A673 (cell line): ENCODE results near the gene EPN1. TPM values are rescaled to one million over a fixed set of nuclear protein-coding genes. Genes with fewer than 3 reads are reported as not detected.

Experiments used
- BruUV-seq: library from RNA; stranded (reverse); fragments of 400-500 nt; replicated peaks from 2 replicates; lab custom pipeline; 2021; lab: Mats Ljungman, UMichigan
- CTCF ChIA-PET: fragments of 300-600 bp; sonication (Branson Sonifier 250); formaldehyde crosslinking; loops from one replicate; lab custom pipeline; 2022; ENCODE audit warnings: antibody characterized with exemption; lab: Charles Lee
- POLR2A ChIA-PET: fragments of 300-600 bp; sonication (Branson Sonifier 250); formaldehyde crosslinking; loops from one replicate; lab custom pipeline; 2022; ENCODE audit warnings: antibody characterized with exemption; ENCODE audit not compliant: low non-redundant PET; lab: Charles Lee
- DNase-seq: peaks from one replicate; pipeline ENCODE4 v3.0.0-alpha.2; 2015; ENCODE audit warnings: low spot score
- H3K27ac ChIP-seq: fragments of 200-600 bp; sonication (generic); 2 replicates; pipeline ENCODE4 v1.5.1; 2016; ENCODE audit warnings: mixed run types, low read depth, mild to moderate bottlenecking, mixed read lengths, antibody characterized with exemption, low read length; ENCODE audit not compliant: poor library complexity, severe bottlenecking
- H3K27me3 ChIP-seq: fragments of 200-600 bp; sonication (generic); replicated peaks from 2 replicates; pipeline ENCODE4 v1.6.1; 2017; ENCODE audit warnings: mixed run types, low read depth, mild to moderate bottlenecking, mixed read lengths, antibody characterized with exemption, low read length; ENCODE audit not compliant: insufficient read depth, poor library complexity
- H3K36me3 ChIP-seq: fragments of 200-600 bp; sonication (generic); 2 replicates; pipeline ENCODE4 v1.6.1; 2016; ENCODE audit warnings: mixed run types, mild to moderate bottlenecking, mixed read lengths, antibody characterized with exemption, low read length; ENCODE audit not compliant: insufficient read depth, poor library complexity, severe bottlenecking
- H3K4me1 ChIP-seq: fragments of 200-600 bp; sonication (generic); 2 replicates; pipeline ENCODE4 v1.6.1; 2017; ENCODE audit warnings: mixed run types, mild to moderate bottlenecking, mixed read lengths, antibody characterized with exemption, low read length; ENCODE audit not compliant: insufficient read depth, poor library complexity, severe bottlenecking
- H3K4me3 ChIP-seq: fragments of 200-600 bp; sonication (generic); 2 replicates; pipeline ENCODE4 v1.5.1; 2016; ENCODE audit warnings: low read depth, mixed run types, mild to moderate bottlenecking, mixed read lengths, low read length; ENCODE audit not compliant: poor library complexity, severe bottlenecking
- H3K9me3 ChIP-seq: fragments of 200-600 bp; sonication (generic); 2 replicates; pipeline ENCODE4 v1.6.1; 2016; ENCODE audit warnings: mixed run types, low read depth, mild to moderate bottlenecking, mixed read lengths, antibody characterized with exemption, low read length; ENCODE audit not compliant: poor library complexity, severe bottlenecking
- EZH2 ChIP-seq: fragments of 200-600 bp; sonication (generic); IDR thresholded peaks from 2 replicates; pipeline ENCODE4 v1.6.1; 2017; ENCODE audit warnings: borderline replicate concordance, low read depth, mild to moderate bottlenecking, mixed read lengths, antibody characterized with exemption, low read length; ENCODE audit not compliant: poor library complexity, severe bottlenecking
- intact Hi-C: fragments of 100-400 bp; cut with micrococcal nuclease; formaldehyde crosslinking; loops from one replicate; pipeline ENCODE4 v1.10.0; 2022; ENCODE audit not compliant: unreplicated experiment
- total RNA-seq: library from RNA; stranded (reverse); gene quantifications from 2 replicates; pipeline ENCODE4 v1.2.3, GENCODE V29; 2021
- TF ChIP-seq, protein P1 (sequence below): fragments of 300-800, 200-600 bp; sonication (generic); conservative IDR thresholded peaks from 2 replicates; pipeline ENCODE4 v1.5.1; 2017; ENCODE audit warnings: low read depth, mild to moderate bottlenecking, antibody characterized with exemption, low read length, moderate library complexity, mixed read lengths

Gene EPN1
- total RNA-seq, 1 experiment from 2014 or later, result 178 TPM

- no peak overlapping the region for H3K27ac ChIP-seq
- peaks cover 5% of the 10 kb centered on the region for H3K36me3 ChIP-seq
- H3K9me3 ChIP-seq, result no peaks in the 10 kb centered on the region
- POLR2A ChIA-PET, result no interaction called here
- TF ChIP-seq, protein P1, sequence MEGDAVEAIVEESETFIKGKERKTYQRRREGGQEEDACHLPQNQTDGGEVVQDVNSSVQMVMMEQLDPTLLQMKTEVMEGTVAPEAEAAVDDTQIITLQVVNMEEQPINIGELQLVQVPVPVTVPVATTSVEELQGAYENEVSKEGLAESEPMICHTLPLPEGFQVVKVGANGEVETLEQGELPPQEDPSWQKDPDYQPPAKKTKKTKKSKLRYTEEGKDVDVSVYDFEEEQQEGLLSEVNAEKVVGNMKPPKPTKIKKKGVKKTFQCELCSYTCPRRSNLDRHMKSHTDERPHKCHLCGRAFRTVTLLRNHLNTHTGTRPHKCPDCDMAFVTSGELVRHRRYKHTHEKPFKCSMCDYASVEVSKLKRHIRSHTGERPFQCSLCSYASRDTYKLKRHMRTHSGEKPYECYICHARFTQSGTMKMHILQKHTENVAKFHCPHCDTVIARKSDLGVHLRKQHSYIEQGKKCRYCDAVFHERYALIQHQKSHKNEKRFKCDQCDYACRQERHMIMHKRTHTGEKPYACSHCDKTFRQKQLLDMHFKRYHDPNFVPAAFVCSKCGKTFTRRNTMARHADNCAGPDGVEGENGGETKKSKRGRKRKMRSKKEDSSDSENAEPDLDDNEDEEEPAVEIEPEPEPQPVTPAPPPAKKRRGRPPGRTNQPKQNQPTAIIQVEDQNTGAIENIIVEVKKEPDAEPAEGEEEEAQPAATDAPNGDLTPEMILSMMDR, result peak; percentile 88
- no peak for TF ChIP-seq EZH2
- no peak overlapping the region for H3K4me3 ChIP-seq
- intact Hi-C loops, result loop anchor here (2.0 kb wide), 1 partner anchor 105 kb away; no protein-coding TSS in a partner anchor
- H3K4me1 ChIP-seq, result no peaks in the 10 kb centered on the region
- DNase-seq, result peak; percentile 66
- no TSS peak for BruUV-seq
- CTCF ChIA-PET, result interaction anchor here (0.6 to 1.4 kb wide), 2 partner anchors 13 to 106 kb away, joined by 3 to 5 read pairs; no protein-coding TSS in a partner anchor
- H3K27me3 ChIP-seq, result no peaks in the 10 kb centered on the region
Observed at GRCh38 chr19:55703790-55704215, 28.8 kb downstream of the EPN1 start.

GRCh38 chr19:55704494-55705245 lies 29.6 kb downstream of the EPN1 start:
- no TSS peak for BruUV-seq
- Histone ChIP-seq H3K27me3 (no peaks in the 10 kb centered on the region), H3K4me1 (no peaks in the 10 kb centered on the region), H3K4me3 (no peak overlapping the region), H3K9me3 (no peaks in the 10 kb centered on the region), H3K36me3 (peaks cover 5% of the 10 kb centered on the region), H3K27ac (no peak overlapping the region)
- CTCF ChIA-PET, result interaction anchor here (0.5 kb wide), 1 partner anchor 70 kb away, joined by 5 read pairs; no protein-coding TSS in a partner anchor
- POLR2A ChIA-PET, result no interaction called here
- no peak for TF ChIP-seq EZH2
- DNase-seq, result peak; percentile 22
- intact Hi-C loops, result no loop called here

DNA sequence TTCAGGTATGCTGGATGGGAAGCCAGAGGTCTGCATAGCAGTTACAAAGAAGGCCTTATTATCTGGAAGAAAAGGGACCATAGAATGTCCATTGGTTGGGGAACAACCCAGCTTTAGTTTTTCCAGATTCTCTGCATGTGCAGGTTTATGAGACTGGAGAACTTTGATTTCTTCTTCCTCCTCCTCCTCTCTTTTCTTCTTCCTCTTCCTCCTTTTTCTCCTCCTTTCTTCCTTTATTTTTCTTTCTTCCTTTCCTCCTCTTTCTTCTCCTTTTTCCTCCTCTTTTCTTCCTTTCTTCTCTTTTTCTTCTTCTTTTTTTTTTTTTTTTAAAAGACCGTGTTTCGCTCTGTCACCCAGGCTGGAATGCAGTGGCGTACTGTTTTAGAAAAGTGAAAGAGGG lies 30.9 kb downstream of the EPN1 start:
- Histone ChIP-seq H3K9me3 (no peaks in the 10 kb centered on the region), H3K4me1 (no peaks in the 10 kb centered on the region), H3K27ac (no peak overlapping the region), H3K27me3 (no peaks in the 10 kb centered on the region), H3K36me3 (peaks cover 5% of the 10 kb centered on the region), H3K4me3 (no peak overlapping the region)
- ChIA-PET CTCF (no interaction called here), POLR2A (no interaction called here)
- intact Hi-C loops, result no loop called here
- no peak for DNase-seq
- BruUV-seq, result no TSS peak
- TF ChIP-seq EZH2, result no peak
- TF ChIP-seq, protein P1, result no peak
